Hepatocyte (in vitro differentiated cells): ENCODE data around the gene RASAL2.

Experiments used
- CTCF ChIP-seq: fragments of 200-600 bp; sonication (generic); IDR thresholded peaks from 2 replicates; pipeline ENCODE4 v1.5.1; 2016; ENCODE audit warnings: antibody characterized with exemption, mild to moderate bottlenecking; ENCODE audit not compliant: poor library complexity
- EZH2 ChIP-seq: fragments of 200-600 bp; sonication (generic); IDR thresholded peaks from 2 replicates; pipeline ENCODE4 v1.6.1; 2016; ENCODE audit warnings: antibody characterized with exemption, mild to moderate bottlenecking, borderline replicate concordance

- TF ChIP-seq CTCF (no peak), EZH2 (no peak)
These were observed 102.7 kb downstream of the RASAL2 start for GRCh38 chr1:178196631-178197030.
